PC-3 (cell line): Measurements from ENCODE around the gene AKT1.

ENCODE experiments used
- CTCF ChIP-seq: fragments of 300-600 bp; sonication (generic); conservative IDR thresholded peaks from 2 replicates; pipeline ENCODE4 v1.5.1; 2017; ENCODE audit warnings: antibody characterized with exemption, low read depth, mild to moderate bottlenecking, low read length
- EZH2 ChIP-seq: fragments of 300-600 bp; sonication (generic); IDR thresholded peaks from one replicate; pipeline ENCODE4 v1.6.1; 2017; ENCODE audit warnings: antibody characterized with exemption, mild to moderate bottlenecking, low read length; ENCODE audit not compliant: unreplicated experiment

- TF ChIP-seq EZH2: no peak
- TF ChIP-seq CTCF: no peak
Observed at GRCh38 chr14:104774453-104775072, 21.0 kb downstream of the AKT1 start.
